Aorta (tissue), 5 donors: Measurements from ENCODE around the gene CD52. TPM values are rescaled to one million over a fixed set of nuclear protein-coding genes. Genes with fewer than 3 reads are reported as not detected.
"Not testable (repeated sequence)": the region's sequence is repeated elsewhere in the genome, so short reads cannot be mapped to it uniquely, and the experiment has no call there.

Experiments
- ATAC-seq: fragments of 200-7000 bp; cut with Tn5 transposase; one replicate; pipeline ENCODE4 v1.9.1; 2022; ENCODE audit warnings: moderate library complexity; ENCODE audit not compliant: low FRiP score
- DNase-seq, 2 donors: peaks; one replicate each; pipeline ENCODE4 v3.0.0-alpha.2; 2020
- H3K27ac ChIP-seq, 2 donors: one replicate each; pipeline ENCODE4 v1.5.1; 2013; ENCODE audit warnings: low read length in 2 of 2, mild to moderate bottlenecking in 2 of 2, moderate library complexity in 2 of 2, control low read depth in 1 of 2, inconsistent platforms in 1 of 2, low read depth in 1 of 2
- H3K27me3 ChIP-seq, 2 donors: one replicate each; pipeline ENCODE4 v1.6.1; 2013; ENCODE audit warnings: control low read depth in 1 of 2, low read length in 1 of 2, mild to moderate bottlenecking in 1 of 2, moderate library complexity in 1 of 2; ENCODE audit not compliant: insufficient read depth in 2 of 2, control insufficient read depth in 1 of 2
- H3K36me3 ChIP-seq, 2 donors: one replicate each; pipeline ENCODE4 v1.6.1; 2013; ENCODE audit warnings: control low read depth in 1 of 2, low read length in 1 of 2, mild to moderate bottlenecking in 1 of 2; ENCODE audit not compliant: insufficient read depth in 2 of 2, control insufficient read depth in 1 of 2
- H3K4me1 ChIP-seq, 2 donors: one replicate each; pipeline ENCODE4 v1.6.1; 2013; ENCODE audit warnings: low read length in 2 of 2, control low read depth in 1 of 2, mild to moderate bottlenecking in 1 of 2, moderate library complexity in 1 of 2; ENCODE audit not compliant: insufficient read depth in 2 of 2, control insufficient read depth in 1 of 2
- H3K4me3 ChIP-seq, 2 donors: one replicate each; pipeline ENCODE4 v1.5.1; 2013; ENCODE audit warnings: low read length in 2 of 2, control low read depth in 1 of 2, mild to moderate bottlenecking in 1 of 2
- H3K9me3 ChIP-seq: one replicate; pipeline ENCODE4 v1.6.1; 2013; ENCODE audit warnings: mild to moderate bottlenecking, low read length; ENCODE audit not compliant: control insufficient read depth
- WGBS, 2 donors: extraction: QIAGEN DNeasy Blood & Tissue Kit; methylation state at CpG; one replicate each; pipeline ENCODE4 v1.1.7; 2013; 5-methylcytosine and 5-hydroxymethylcytosine counted together
- intact Hi-C, 2 donors: fragments of 100-400 bp; cut with DNase I; formaldehyde crosslinking; loops; one replicate each; pipeline versions ENCODE4 v1.14.2 to v1.15.0; 2022
- polyA plus RNA-seq, 2 donors: library from polyadenylated mRNA; stranded (reverse); fragments of 200-250 nt; gene quantifications; one replicate each; pipeline ENCODE4 v1.2.3, GENCODE V29; 2013
- total RNA-seq, 2 donors: library from RNA; stranded (reverse); fragmentation: NEBNext Ultra II Directional; extraction: Animal tissue kit (Norgen Biotek cat#: 25700); gene quantifications; one replicate each; pipeline ENCODE4 v1.2.1, GENCODE V29; 2021
- donor health status: healthy with polysubstance abuse.
- donor health status: Bipolar disorder and iron deficiency.
- donor health status: DM: no; HTN: no; CAD: no.
- donor health status: DM: no; HTN: no; CAD: no.
- donor health status: DM: yes; HTN: yes; CAD: no.

The CD52 gene
- total and polyA plus RNA-seq, 4 donors, result 8.3 to 31.4 (median 13.3) TPM

DNA sequence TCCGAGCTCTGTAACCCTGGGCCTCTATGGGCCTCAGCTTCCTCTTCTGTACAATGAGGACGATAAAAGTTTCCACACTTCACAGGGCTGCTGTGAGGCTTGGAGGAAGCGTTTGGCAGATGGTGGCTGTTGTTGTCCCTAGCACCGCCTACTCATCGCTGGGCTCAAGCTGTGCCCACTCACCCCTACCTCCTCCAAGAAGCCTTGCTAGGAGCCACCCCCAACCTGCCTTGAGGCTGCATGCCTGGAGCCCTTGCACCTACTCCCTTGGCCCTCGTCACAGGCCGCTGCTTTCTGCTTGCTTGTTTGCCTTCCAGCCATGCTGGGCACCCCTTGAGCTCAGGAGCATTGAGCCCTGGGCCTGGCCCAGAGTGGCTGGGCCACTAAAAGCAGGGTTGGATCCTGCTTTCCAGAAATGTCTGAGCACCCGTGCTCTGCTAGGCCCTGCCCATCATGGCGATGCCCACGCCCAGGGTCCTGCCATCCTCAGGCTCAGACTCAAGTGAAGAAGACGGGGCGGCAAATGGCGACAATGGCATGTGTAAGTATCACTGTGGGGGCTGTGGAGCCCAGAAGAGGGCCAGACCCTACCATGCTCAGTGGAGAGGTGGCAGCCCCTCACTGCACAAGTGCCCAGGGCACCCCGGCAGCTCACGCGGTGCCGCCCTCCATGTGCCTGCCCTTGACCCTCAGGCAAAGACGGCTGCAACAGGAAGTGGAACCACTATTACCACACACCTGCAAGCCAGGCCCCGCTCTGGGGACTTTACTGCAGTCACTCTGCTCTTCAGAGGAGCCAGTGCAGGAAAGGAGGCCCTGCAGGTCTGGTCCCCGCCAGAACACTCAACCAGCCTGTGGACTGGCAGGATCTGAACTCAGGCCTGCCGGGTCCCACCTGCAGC, 28.3 kb upstream of the CD52 start:
- ATAC-seq (no peak), DNase-seq (peak in 1 of 2 donors; percentile 76)
- intact Hi-C loops, result no loop called here
- WGBS, 2 donors, result 92% methylated on average over 21 of the region's 21 CpGs
- Histone ChIP-seq H3K9me3 (no peaks in the 10 kb centered on the region), H3K4me3 (no peak overlapping the region), H3K27ac (no peak overlapping the region), H3K36me3 (no peaks in the 10 kb centered on the region), H3K27me3 (no peaks in the 10 kb centered on the region), H3K4me1 (no peaks in the 10 kb centered on the region)

DNA sequence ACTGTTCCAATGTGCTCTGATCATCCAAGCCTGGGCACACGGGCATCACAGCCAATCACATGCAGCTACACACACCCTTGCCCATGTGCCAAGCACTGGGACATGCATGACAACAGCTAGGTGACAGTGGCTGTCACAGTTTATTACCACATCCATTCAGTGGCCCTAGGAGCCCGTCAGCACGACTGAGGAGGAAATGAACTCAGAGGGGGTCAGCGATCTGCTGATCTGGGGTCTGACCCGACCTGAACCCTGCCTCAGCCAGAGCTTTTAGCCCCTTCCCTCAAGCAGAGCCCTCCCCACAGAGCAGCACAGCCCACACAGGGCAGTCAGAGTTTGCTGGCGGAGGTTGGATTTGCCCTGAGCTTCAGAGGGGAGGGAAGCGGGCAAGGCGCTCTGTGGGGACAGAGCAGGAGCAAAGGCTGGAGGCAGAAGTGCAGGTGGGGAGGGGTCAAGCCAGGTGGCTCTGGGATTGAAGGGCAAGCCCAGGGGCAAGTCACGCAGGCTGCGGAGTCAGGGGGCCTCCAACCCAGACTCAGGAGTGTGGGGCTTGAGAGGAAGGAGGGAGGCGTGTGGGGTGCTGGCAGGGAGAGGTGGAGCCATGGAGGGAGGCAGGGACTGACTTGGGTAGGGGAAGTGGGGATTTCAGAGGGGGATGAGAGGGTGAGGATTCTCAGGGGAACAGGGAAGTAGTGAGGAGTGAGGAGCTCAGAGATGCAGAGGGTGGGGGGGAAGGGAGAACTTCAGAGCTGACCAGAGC, 27.5 kb upstream of the CD52 start:
- Histone ChIP-seq H3K27ac (no peak overlapping the region), H3K4me3 (no peak overlapping the region), H3K4me1 (no peaks in the 10 kb centered on the region), H3K9me3 (no peaks in the 10 kb centered on the region), H3K36me3 (no peaks in the 10 kb centered on the region), H3K27me3 (no peaks in the 10 kb centered on the region)
- intact Hi-C loops, result no loop called here
- ATAC-seq (peak; percentile 8), DNase-seq (no peak)
- 72 to 79% methylated on average over 11 of the region's 11 CpGs for WGBS, 2 donors

DNA sequence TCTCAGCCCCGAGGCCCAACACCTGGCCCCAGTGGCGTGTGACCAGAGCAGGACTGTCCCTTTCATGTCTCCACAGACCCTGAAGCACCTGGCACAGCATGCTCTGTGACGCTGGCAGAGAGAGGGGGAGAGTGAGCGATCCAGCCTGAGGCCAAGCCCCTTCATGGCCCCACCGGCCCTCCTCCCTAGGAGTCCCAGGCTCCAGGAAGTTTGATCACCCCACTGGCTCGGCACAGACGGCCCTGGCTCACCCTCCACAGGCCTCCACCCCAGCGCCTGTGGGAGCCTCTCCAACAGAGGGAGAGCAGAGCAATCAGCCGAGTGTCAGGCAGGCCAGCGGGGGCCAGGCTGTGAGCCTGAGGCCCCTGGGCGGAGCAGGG, 26.9 kb upstream of the CD52 start:
- ATAC-seq, result peak; percentile 17
- DNase-seq, result no peak
- Histone ChIP-seq H3K27ac (no peak overlapping the region), H3K4me1 (no peaks in the 10 kb centered on the region), H3K4me3 (no peak overlapping the region), H3K27me3 (no peaks in the 10 kb centered on the region), H3K36me3 (no peaks in the 10 kb centered on the region), H3K9me3 (no peaks in the 10 kb centered on the region)
- intact Hi-C loops, result no loop called here
- 78 to 84% methylated on average over 11 of the region's 11 CpGs for WGBS, 2 donors

DNA sequence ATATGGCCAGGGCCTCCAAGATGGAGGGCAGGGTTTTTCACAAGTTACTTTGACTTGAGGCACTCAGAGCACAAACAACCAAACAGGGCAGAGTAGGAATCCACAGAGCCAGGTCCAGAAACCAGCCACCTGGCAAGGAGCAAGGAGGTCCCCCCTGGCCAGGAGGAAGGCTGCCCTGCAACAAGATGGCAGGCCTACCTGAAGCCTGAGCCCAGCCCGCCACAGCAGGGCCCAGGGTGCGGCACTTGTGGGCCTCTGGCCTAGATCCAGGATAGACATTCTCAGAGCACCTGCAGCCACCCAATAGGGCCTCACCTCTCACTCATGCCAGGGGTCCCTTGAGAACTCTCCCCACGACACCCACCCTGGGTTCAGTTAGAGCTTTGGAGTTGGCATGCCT, 26.3 kb upstream of the CD52 start:
- no peak for ATAC-seq
- Histone ChIP-seq H3K27me3 (no peaks in the 10 kb centered on the region), H3K27ac (no peak overlapping the region), H3K36me3 (no peaks in the 10 kb centered on the region), H3K9me3 (no peaks in the 10 kb centered on the region), H3K4me3 (no peak overlapping the region), H3K4me1 (no peaks in the 10 kb centered on the region)
- WGBS, 2 donors, result 91 to 98% methylated on average over 3 of the region's 3 CpGs
- intact Hi-C loops, result no loop called here
- DNase-seq, result no peak

DNA sequence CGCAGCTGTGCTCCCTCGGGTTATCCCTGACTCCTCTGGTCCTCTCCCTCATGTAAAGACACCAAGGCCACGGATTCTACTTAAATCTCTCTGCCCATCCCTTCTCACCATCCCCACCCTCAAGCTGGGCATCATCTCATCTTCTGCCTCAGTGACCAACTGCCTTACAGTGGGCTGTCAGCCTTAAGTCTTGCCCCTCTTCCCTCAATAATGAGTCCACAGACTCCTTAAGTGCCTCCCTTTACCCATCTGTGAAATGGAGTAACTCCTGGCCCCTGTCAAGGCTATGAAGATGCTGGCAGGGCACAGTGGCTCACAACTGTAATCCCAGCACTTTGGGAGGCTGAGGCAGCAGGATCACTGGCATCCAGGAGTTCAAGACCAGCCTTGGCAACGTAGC, 25.8 kb upstream of the CD52 start:
- Histone ChIP-seq H3K27ac (no peak overlapping the region), H3K9me3 (no peaks in the 10 kb centered on the region), H3K4me1 (no peaks in the 10 kb centered on the region), H3K4me3 (no peak overlapping the region), H3K27me3 (no peaks in the 10 kb centered on the region), H3K36me3 (no peaks in the 10 kb centered on the region)
- WGBS, 2 donors, result 90 to 91% methylated on average over 4 of the region's 4 CpGs
- intact Hi-C loops, result no loop called here
- ATAC-seq (no peak), DNase-seq (no peak)

DNA sequence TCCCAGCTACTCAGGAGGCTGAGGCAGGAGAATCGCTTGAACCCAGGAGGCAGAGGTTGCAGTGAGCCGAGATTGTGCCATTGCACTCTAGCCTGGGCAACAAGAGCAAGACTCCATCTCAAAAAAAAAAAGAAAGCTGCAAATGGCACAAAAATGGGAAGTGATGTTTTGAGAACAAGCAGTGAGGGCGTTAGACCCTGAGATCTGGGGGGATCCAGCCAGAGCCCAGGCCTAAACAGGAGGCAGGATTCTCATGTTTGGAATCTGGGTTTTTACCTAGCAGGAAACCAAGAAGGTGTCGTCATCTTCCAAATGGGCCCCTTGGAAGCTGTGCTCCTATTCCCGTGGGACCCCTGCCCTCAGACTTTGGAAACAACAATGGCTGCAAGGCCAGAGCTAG, 25.0 kb upstream of the CD52 start:
- 82 to 90% methylated on average over 5 of the region's 5 CpGs for WGBS, 2 donors

DNA sequence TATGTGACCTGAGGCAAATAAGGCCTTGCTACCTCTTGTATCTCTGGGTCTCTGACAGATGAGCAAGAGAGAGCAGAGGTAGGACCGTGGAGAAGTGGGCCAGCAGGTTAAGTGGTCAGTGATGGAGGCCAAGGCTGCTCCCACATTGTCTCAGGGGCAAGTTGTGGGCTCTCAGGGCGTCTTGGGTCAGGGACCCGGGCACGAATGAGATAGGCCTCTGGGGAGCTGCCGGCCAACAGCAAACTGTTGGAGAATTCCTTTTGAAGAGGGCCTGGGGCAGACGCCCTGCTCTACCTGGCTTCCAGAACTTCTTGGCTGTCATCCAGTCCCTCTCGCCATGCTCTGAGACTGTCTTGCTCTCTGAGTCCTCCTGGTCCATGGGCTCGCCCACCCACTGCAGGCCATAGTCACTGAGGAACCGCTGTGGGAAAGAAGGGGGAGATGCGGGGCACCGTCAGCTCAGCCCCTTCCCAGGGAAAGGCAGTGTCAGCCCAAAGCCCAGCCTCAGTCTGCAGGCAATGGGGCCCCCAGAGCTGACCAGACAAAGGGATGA, 23.8 kb upstream of the CD52 start:
- Histone ChIP-seq H3K36me3 (no peaks in the 10 kb centered on the region), H3K4me1 (no peaks in the 10 kb centered on the region), H3K27ac (no peak overlapping the region), H3K9me3 (no peaks in the 10 kb centered on the region), H3K4me3 (no peak overlapping the region), H3K27me3 (no peaks in the 10 kb centered on the region)
- 81 to 85% methylated on average over 11 of the region's 11 CpGs for whole genome bisulfite sequencing, 2 donors
- ATAC-seq (no peak), DNase-seq (no peak)
- intact Hi-C loops, result no loop called here

More for the DNA sequence above, 25.0 kb upstream of the CD52 start:
- intact Hi-C loops, H3K27me3 ChIP-seq, H3K4me1 ChIP-seq, H3K36me3 ChIP-seq, H3K27ac ChIP-seq, ATAC-seq, DNase-seq, H3K4me3 ChIP-seq, H3K9me3 ChIP-seq: not testable (repeated sequence)

DNA sequence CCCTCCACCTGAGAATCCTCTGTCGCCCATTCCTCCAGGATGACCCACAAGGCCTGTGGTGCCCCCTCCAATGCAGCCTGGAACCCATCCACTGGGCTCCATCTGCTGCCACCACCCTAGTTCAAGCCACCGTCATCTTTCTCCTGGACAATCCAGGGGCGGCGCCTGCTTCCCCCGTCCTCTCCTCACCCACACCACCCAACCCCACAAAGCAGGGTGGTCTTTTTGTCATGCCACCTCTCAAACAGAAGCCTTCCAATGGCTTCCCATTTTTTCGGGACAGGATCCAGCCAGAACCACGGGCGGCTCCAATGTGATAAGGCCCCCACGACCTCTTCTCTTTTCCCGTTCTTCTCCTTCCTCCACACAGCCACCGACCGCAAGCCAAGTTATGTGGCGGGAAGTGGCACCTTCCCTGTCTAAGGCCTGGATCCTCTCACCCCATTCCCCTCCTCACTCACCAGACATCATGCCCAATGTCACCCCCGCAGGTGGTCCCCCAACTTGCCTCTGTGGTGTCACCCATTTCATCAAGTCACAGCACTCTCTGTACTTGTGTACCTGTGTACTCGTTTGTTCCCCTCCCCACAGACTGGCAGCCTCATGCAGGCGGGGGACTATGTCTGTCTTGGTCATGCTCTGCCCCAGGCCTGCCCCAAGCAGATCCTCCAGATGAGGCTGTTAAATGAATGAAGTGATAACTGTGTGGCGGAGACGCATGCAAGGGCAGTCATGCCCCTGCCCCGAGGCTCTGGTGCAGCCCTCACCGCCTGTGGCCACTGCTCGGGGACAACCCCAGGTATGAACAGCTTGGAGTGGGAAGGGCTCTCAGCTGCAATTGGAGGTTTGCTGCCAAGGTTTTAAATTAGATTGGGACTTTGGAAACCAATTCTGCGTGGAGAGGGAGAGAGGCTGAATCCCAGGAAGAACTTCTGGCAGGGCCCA, 22.3 kb upstream of the CD52 start:
- DNase-seq (no peak), ATAC-seq (no peak)
- H3K4me3 ChIP-seq, result no peak overlapping the region
- no peaks in the 10 kb centered on the region for H3K9me3 ChIP-seq
- no peak overlapping the region for H3K27ac ChIP-seq
- WGBS, 2 donors, result 90 to 92% methylated on average over 22 of the region's 22 CpGs
- intact Hi-C loops, result no loop called here
- H3K36me3 ChIP-seq, result no peaks in the 10 kb centered on the region
- no peaks in the 10 kb centered on the region for H3K27me3 ChIP-seq
- H3K4me1 ChIP-seq, result no peaks in the 10 kb centered on the region
